HepG2 (cell line): ENCODE results near the gene ISG20L2. TPM values are rescaled to one million over a fixed set of nuclear protein-coding genes. Genes with fewer than 3 reads are reported as not detected.

Experiments
- ATF4 ChIP-seq, 2 experiments: fragments of 450-650 bp in 1 of 2; sonication (generic) in 1 of 2; formaldehyde crosslinking; IDR thresholded peaks; 2 replicates each; pipeline versions ENCODE4 v1.5.0 to v1.8.0; 2020 to 2022; ENCODE audit warnings: mild to moderate bottlenecking in 1 of 2, missing genetic modification reagents in 1 of 2
- CEBPZ ChIP-seq: IDR thresholded peaks from 2 replicates; pipeline ENCODE4 v1.6.1; 2012; ENCODE audit warnings: low read length, improper control_type of control experiment
- ELF1 ChIP-seq: sonication (generic); formaldehyde crosslinking; IDR thresholded peaks from 2 replicates; pipeline ENCODE4 v1.4.0; 2020; ENCODE audit warnings: missing genetic modification reagents
- ERF ChIP-seq: IDR thresholded peaks from 2 replicates; pipeline ENCODE4 v1.6.1; 2018; ENCODE audit warnings: missing biosample characterization, missing genetic modification reagents
- GPBP1L1 ChIP-seq: sonication (generic); formaldehyde crosslinking; IDR thresholded peaks from 2 replicates; pipeline ENCODE4 v1.5.0; 2020; ENCODE audit warnings: mild to moderate bottlenecking, missing genetic modification reagents
- LCORL ChIP-seq, 2 experiments: fragments of 450-650 bp in 1 of 2; sonication (generic) in 1 of 2; formaldehyde crosslinking in 1 of 2; IDR thresholded peaks; 2 replicates each; pipeline versions ENCODE4 v1.5.0 to v1.6.1; 2017 to 2020; ENCODE audit warnings: antibody characterized with exemption in 1 of 2, missing genetic modification reagents in 1 of 2
- MED13 ChIP-seq: sonication (generic); formaldehyde crosslinking; IDR thresholded peaks from 2 replicates; pipeline ENCODE4 v1.5.0; 2020; ENCODE audit warnings: missing genetic modification reagents
- NBN ChIP-seq: fragments of 450-650 bp; conservative IDR thresholded peaks from 2 replicates; pipeline ENCODE4 v1.6.1; 2017
- SCMH1 ChIP-seq: sonication (generic); formaldehyde crosslinking; IDR thresholded peaks from 2 replicates; pipeline ENCODE4 v1.9.0; 2021; ENCODE audit warnings: missing genetic modification reagents, mild to moderate bottlenecking, borderline replicate concordance
- TBL1XR1 ChIP-seq: fragments of 150-350 bp; IDR thresholded peaks from 2 replicates; pipeline ENCODE4 v1.6.1; 2014; ENCODE audit warnings: borderline replicate concordance, low read length; ENCODE audit not compliant: partially characterized antibody
- ZNF329 ChIP-seq: sonication (generic); formaldehyde crosslinking; IDR thresholded peaks from 2 replicates; pipeline ENCODE4 v1.9.0; 2021; ENCODE audit warnings: low read depth, mild to moderate bottlenecking, missing genetic modification reagents
- ZNF44 ChIP-seq: sonication (generic); formaldehyde crosslinking; IDR thresholded peaks from 2 replicates; pipeline ENCODE4 v1.5.1; 2020; ENCODE audit warnings: mild to moderate bottlenecking, missing genetic modification reagents
- ZNF605 ChIP-seq: sonication (generic); formaldehyde crosslinking; IDR thresholded peaks from 2 replicates; pipeline ENCODE4 v1.8.0; 2022; ENCODE audit warnings: mild to moderate bottlenecking, missing genetic modification reagents
- ZNF615 ChIP-seq: sonication (generic); formaldehyde crosslinking; IDR thresholded peaks from 2 replicates; pipeline ENCODE4 v1.5.0; 2020; ENCODE audit warnings: mild to moderate bottlenecking, missing genetic modification reagents, borderline replicate concordance
- ZSCAN29 ChIP-seq: sonication (generic); formaldehyde crosslinking; conservative IDR thresholded peaks from 2 replicates; pipeline ENCODE4 v1.4.0; 2020; ENCODE audit warnings: mild to moderate bottlenecking, missing genetic modification reagents
- polyA plus RNA-seq, 8 experiments: library from polyadenylated mRNA; depleted of rRNA in 3 of 8; stranded (reverse) in 7 of 8; unstranded in 1 of 8; fragments of >200 nt; fragmentation: Illumina TruSeq in 4 of 8; extraction: Trizol in 4 of 8; gene quantifications; 2 replicates each; pipeline versions ENCODE4 v1.2.1 to v1.2.3, GENCODE V29; 2011 to 2016; ENCODE audit warnings: low read depth in 4 of 8, missing spikeins in 1 of 8, mixed read lengths in 1 of 8; ENCODE audit not compliant: insufficient read depth in 1 of 8
- total RNA-seq, 5 experiments: library from RNA; depleted of rRNA; stranded (reverse); fragments of >200 nt; fragmentation: Illumina TruSeq; extraction: Trizol; gene quantifications; 2 replicates each; pipeline ENCODE4 v1.2.3, GENCODE V29; 2016; ENCODE audit warnings: low read depth in 1 of 5
- TF ChIP-seq, protein P1 (sequence below): sonication (generic); formaldehyde crosslinking; IDR thresholded peaks from 2 replicates; pipeline ENCODE4 v1.4.0; 2020; ENCODE audit warnings: missing genetic modification reagents, mild to moderate bottlenecking, borderline replicate concordance

Gene ISG20L2
- total and polyA plus RNA-seq, 2 of the 13 experiments (the other 11 are each of a cell fraction or from before 2014, with no cell fraction given) = 19.8 to 21.3 TPM

DNA sequence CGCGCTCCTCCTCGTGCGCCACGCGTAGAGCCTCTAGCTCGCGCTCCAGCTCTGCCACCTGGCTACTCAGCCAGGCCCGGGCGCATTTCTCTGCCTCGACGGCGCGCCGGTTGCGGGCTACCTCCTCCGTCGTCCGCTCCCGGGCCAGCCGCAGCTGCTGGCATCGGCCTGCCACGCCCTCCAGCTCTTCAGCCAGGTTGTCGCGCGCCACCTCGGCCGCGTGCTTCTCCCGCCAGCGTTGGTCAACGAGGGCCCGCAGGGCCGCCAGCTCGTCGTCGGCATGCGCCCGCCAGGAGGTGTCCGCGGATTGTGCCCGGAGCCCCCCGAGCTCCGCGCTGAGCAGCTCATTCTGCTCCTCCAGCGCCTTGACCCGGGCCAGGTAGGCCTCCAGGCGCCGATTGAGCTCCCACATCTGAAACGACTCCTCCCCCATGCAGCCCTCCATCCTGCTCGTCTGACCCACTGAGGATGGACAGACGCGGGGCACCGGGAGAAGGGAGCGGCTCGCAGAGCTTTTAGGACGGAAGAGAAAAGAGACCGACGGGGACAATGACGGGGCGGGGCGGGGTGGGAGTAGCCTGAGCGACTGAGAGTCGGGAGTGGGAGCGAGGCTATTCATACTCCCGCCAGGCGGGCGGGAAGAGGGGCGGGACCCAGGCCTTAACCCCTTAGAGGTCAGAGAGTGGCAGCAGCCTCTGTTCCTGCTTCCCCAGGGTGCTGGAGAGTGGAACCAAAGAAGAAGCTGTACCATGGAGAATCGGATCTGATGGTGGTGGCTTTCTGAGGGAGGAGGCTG is 51.5 kb downstream of the ISG20L2 start, which contains the start of gene NES (continued):
- TF ChIP-seq, protein P1, sequence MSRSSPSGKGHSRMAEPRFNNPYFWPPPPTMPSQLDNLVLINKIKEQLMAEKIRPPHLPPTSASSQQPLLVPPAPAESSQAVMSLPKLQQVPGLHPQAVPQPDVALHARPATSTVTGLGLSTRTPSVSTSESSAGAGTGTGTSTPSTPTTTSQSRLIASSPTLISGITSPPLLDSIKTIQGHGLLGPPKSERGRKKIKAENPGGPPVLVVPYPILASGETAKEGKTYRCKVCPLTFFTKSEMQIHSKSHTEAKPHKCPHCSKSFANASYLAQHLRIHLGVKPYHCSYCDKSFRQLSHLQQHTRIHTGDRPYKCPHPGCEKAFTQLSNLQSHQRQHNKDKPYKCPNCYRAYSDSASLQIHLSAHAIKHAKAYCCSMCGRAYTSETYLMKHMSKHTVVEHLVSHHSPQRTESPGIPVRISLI (CRISPR knock-in tag) = no peak
- TF ChIP-seq SCMH1 (no peak), ERF (no peak), ATF4 (CRISPR knock-in tag; IDR thresholded peaks at IDR 0.05) (no peak), ZNF329 (CRISPR knock-in tag) (no peak), ELF1 (CRISPR knock-in tag) (0 out of 2 replicates have a peak, but pooled peaks have one; percentile 17), GPBP1L1 (CRISPR knock-in tag) (no peak), ZNF44 (CRISPR knock-in tag) (no peak), NBN (no peak), TBL1XR1 (no peak), ZNF605 (CRISPR knock-in tag) (no peak), LCORL (IDR thresholded peaks at IDR 0.05) (no peak), LCORL (CRISPR knock-in tag; IDR thresholded peaks at IDR 0.05) (no peak), MED13 (0 out of 2 replicates have a peak, but pooled peaks have one; percentile 30), CEBPZ (no peak), ZNF615 (CRISPR knock-in tag) (no peak), ZSCAN29 (CRISPR knock-in tag) (no peak)
- TF ChIP-seq, all 625 proteins: peak for 68
